Activated CD8-positive, alpha-beta T cell treated with anti-CD3 and anti-CD28 coated beads for 36 hours (primary cell): ENCODE measurements around the gene IFT27. TPM values are rescaled to one million over a fixed set of nuclear protein-coding genes. Genes with fewer than 3 reads are reported as not detected.

ENCODE experiments used
- ATAC-seq: fragments of 200-7000 bp; cut with Tn5 transposase; one replicate; pipeline ENCODE4 v1.10.0; 2021; ENCODE audit warnings: mild to moderate bottlenecking, moderate library complexity
- CTCF ChIA-PET: fragments of 350-600 bp; sonication (Branson Sonifier 250); formaldehyde crosslinking; loops from one replicate; lab custom pipeline; 2021; ENCODE audit warnings: antibody characterized with exemption; lab: Charles Lee
- POLR2A ChIA-PET: fragments of 350-600 bp; sonication (Branson Sonifier 250); formaldehyde crosslinking; loops from one replicate; lab custom pipeline; 2021; ENCODE audit warnings: antibody characterized with exemption; lab: Charles Lee
- DNase-seq: peaks from one replicate; pipeline ENCODE4 v3.0.0-alpha.2; 2020
- H3K27ac Mint-ChIP-seq: one replicate; pipeline ENCODE4 v1.8.0; 2021; ENCODE audit warnings: mild to moderate bottlenecking, mixed read lengths
- H3K27me3 Mint-ChIP-seq: one replicate; pipeline ENCODE4 v1.8.0; 2021; ENCODE audit warnings: mixed read lengths
- H3K36me3 Mint-ChIP-seq: one replicate; pipeline ENCODE4 v1.8.0; 2021; ENCODE audit warnings: low read depth, mixed read lengths
- H3K4me1 Mint-ChIP-seq: one replicate; pipeline ENCODE4 v1.8.0; 2021; ENCODE audit warnings: low read depth, mixed read lengths
- H3K4me3 Mint-ChIP-seq: one replicate; pipeline ENCODE4 v1.8.0; 2021; ENCODE audit warnings: mild to moderate bottlenecking, moderate library complexity, mixed read lengths
- H3K9me3 Mint-ChIP-seq: one replicate; pipeline ENCODE4 v1.8.0; 2021; ENCODE audit warnings: mixed read lengths
- CTCF ChIP-seq: fragments of 200-600 bp; IDR thresholded peaks from one replicate; pipeline ENCODE4 v1.8.0; 2022; ENCODE audit warnings: antibody characterized with exemption, mild to moderate bottlenecking
- intact Hi-C: fragments of 100-400 bp; cut with micrococcal nuclease; formaldehyde crosslinking; loops from one replicate; pipeline ENCODE4 v1.10.0; 2022
- total RNA-seq, 2 experiments: library from RNA; stranded (reverse); gene quantifications; one replicate each; pipeline ENCODE4 v1.2.3, GENCODE V29; 2021

IFT27 gene
- total RNA-seq, 2 experiments from 2014 or later, result 20.0 to 21.9 TPM

DNA sequence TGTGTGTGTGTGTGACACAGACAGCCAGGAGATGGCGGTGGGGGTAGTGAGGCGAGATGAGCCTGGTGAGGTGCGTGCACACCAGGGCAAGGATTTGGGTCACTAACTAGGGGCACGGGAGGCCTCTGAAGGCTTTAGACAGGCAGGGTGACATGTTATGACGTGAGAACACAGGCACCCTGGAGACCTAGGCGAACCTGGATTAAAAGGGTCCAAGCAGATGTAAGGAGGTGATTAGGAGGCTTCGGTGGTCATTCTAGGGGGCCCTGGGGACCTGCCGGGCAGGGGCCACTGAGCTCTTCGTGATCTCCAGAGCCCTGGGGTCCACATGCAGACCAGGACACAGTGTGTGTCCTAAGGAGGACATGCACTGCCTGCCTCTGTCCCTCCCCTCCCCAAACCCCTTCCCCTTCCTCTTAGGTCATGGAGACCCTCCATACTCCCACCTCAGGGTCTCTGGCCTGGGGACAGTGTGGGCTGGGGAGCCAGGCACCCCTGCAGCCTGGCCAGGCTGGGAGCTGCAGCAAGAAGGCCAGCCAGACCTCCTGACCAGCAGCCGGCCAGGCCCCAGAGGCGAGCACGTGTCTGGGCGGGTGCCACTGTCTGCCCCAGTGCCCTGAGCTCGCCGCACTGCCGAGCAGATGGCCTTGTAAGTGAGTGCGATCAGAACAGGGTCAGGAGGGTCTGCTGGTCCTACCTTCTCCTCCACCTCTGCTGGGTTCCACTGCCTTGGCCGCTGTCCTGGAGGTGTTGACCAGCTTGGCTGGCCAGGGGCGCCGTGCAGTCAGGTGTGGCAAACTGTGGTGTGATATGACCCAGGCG is 32.1 kb downstream of the IFT27 start:
- Mint-ChIP-seq H3K4me1 (no peaks in the 10 kb centered on the region), H3K4me3 (no peak overlapping the region), H3K9me3 (no peaks in the 10 kb centered on the region), H3K27me3 (peaks cover 1% of the 10 kb centered on the region), H3K36me3 (no peaks in the 10 kb centered on the region), H3K27ac (no peak overlapping the region)
- no peak for ATAC-seq
- no peak for TF ChIP-seq CTCF
- intact Hi-C loops, result no loop called here
- DNase-seq, result no peak
- ChIA-PET CTCF (interaction anchor here (1.2 to 1.6 kb wide), 2 partner anchors 13 to 30 kb away, joined by 3 to 8 read pairs; no protein-coding TSS in a partner anchor), POLR2A (interaction anchor here (1.5 kb wide), 1 partner anchor 15 kb away, joined by 5 read pairs; no protein-coding TSS in a partner anchor)

DNA sequence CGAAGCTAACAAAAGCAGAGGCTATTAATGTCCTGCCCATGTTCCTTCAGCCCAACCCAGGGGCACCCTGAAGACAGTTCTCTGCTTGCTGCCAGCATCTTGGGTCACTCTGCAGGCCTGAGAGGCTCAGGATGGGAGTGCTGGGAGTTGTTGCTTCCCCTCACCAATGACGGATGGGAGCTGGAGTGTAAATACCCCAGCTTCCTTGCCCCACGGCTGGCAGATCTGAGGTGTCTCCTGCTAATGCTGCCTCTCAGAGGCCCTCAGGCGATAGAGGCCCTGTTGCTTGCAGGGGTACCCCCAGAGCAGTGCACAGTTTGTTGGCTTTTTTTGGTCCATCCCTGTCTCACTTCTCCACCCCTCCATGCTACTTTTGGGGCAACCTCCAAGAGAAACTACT is 32.9 kb downstream of the IFT27 start:
- POLR2A ChIA-PET, result no interaction called here
- Mint-ChIP-seq H3K4me1 (no peaks in the 10 kb centered on the region), H3K36me3 (no peaks in the 10 kb centered on the region), H3K4me3 (no peak overlapping the region), H3K9me3 (no peaks in the 10 kb centered on the region), H3K27me3 (peaks cover 1% of the 10 kb centered on the region), H3K27ac (no peak overlapping the region)
- ATAC-seq (no peak), DNase-seq (no peak)
- CTCF ChIA-PET, result interaction anchor here (1.2 to 1.6 kb wide), 2 partner anchors 13 to 31 kb away, joined by 3 to 8 read pairs; no protein-coding TSS in a partner anchor
- TF ChIP-seq CTCF, result no peak
- intact Hi-C loops, result no loop called here

DNA sequence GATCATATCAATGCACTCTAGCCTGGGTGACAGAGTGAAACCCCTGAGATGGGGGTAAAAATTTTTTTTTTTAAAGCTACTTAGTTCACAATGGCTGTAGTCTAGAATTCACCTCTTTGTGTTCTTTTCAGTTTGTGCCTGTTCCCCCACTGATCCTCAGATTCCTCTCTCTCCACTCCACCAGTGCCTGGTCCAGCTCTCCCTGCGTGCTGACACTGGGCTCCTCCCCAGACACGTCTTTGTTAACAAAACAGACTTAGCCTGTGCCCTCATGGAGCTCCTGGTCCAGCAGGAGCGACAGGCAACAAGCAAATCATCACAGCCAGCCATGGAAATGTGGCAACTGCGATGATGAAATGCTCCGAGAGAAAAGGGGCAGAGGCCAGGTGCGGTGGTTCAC is 34.0 kb downstream of the IFT27 start:
- H3K4me3 Mint-ChIP-seq, result no peak overlapping the region

DNA sequence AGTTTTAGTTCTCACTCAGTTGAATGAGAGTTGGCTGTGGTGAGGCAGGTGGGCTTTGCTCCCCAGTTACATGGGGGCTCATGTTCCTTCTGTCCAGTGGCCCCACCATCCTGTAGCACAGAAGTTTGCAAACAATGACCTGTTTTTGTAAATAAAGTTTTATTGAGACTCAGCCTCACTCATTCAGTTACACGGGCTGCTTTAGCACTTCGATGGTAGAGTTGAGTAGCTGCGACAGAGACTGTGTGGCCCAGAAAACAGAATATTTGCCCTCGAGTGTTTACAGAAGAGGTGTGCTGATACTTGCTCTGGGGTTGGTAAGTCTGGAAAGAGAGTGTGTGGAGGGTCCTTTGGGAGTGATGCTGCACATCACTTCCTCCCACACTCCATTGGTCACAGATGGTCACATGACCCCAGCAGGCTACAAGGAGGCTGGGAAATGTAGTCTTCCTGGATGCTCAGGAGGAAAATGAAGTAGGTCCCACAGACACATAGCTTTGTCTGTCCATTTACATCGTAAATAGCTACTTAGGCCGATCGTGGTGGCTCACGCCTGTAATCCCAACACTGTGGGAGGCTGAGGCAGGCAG is 34.6 kb downstream of the IFT27 start:
- POLR2A ChIA-PET, result no interaction called here
- no peaks in the 10 kb centered on the region for H3K9me3 Mint-ChIP-seq
- intact Hi-C loops, result no loop called here

More for the DNA sequence above, 34.0 kb downstream of the IFT27 start:
- no peak overlapping the region for H3K27ac Mint-ChIP-seq
- no peak for ATAC-seq
- H3K27me3 Mint-ChIP-seq, result peaks cover 3% of the 10 kb centered on the region
- H3K36me3 Mint-ChIP-seq, result no peaks in the 10 kb centered on the region
- no peak for TF ChIP-seq CTCF
- CTCF ChIA-PET, result interaction anchor here (2.1 kb wide), 1 partner anchor 15 kb away, joined by 5 read pairs; no protein-coding TSS in a partner anchor
- intact Hi-C loops, result no loop called here
- H3K4me1 Mint-ChIP-seq, result no peaks in the 10 kb centered on the region
- POLR2A ChIA-PET, result no interaction called here
- no peaks in the 10 kb centered on the region for H3K9me3 Mint-ChIP-seq
- no peak for DNase-seq

More for the DNA sequence above, 34.6 kb downstream of the IFT27 start:
- H3K4me3 Mint-ChIP-seq, result no peak overlapping the region
- peaks cover 8% of the 10 kb centered on the region for H3K27me3 Mint-ChIP-seq
- TF ChIP-seq CTCF, result no peak
- DNase-seq (peak; percentile 20), ATAC-seq (no peak)
- H3K4me1 Mint-ChIP-seq, result no peaks in the 10 kb centered on the region
- CTCF ChIA-PET, result interaction anchor here (0.7 to 2.1 kb wide), 2 partner anchors 16 to 112 kb away, joined by 3 to 5 read pairs; no protein-coding TSS in a partner anchor
- no peak overlapping the region for H3K27ac Mint-ChIP-seq
- no peaks in the 10 kb centered on the region for H3K36me3 Mint-ChIP-seq
